ENCODE results near the gene LRCH4. TPM values are rescaled to one million over a fixed set of nuclear protein-coding genes. Genes with fewer than 3 reads are reported as not detected.
"Not testable (repeated sequence)": the region's sequence is repeated elsewhere in the genome, so short reads cannot be mapped to it uniquely, and the experiment has no call there.

LRCH4 gene
- total RNA-seq, 2 donors from 2014 or later = 23.0 to 46.2 TPM

GRCh38 chr7:100568176-100568895 lies 17.6 kb downstream of the LRCH4 start:
- H3K27ac ChIP-seq = no peak overlapping the region
- H3K4me1 ChIP-seq = peaks cover 0 to 21% of the 10 kb centered on the region in 2 donors
- no peak overlapping the region for H3K4me3 ChIP-seq
- TF ChIP-seq, protein P1, sequence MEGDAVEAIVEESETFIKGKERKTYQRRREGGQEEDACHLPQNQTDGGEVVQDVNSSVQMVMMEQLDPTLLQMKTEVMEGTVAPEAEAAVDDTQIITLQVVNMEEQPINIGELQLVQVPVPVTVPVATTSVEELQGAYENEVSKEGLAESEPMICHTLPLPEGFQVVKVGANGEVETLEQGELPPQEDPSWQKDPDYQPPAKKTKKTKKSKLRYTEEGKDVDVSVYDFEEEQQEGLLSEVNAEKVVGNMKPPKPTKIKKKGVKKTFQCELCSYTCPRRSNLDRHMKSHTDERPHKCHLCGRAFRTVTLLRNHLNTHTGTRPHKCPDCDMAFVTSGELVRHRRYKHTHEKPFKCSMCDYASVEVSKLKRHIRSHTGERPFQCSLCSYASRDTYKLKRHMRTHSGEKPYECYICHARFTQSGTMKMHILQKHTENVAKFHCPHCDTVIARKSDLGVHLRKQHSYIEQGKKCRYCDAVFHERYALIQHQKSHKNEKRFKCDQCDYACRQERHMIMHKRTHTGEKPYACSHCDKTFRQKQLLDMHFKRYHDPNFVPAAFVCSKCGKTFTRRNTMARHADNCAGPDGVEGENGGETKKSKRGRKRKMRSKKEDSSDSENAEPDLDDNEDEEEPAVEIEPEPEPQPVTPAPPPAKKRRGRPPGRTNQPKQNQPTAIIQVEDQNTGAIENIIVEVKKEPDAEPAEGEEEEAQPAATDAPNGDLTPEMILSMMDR (IDR thresholded peaks at IDR 0.05) = no peak
- no peaks in the 10 kb centered on the region for H3K9me3 ChIP-seq
- DNase-seq (ENCODE audit: low spot score) = no peak
- no peaks in the 10 kb centered on the region for H3K36me3 ChIP-seq
- no peaks in the 10 kb centered on the region for H3K27me3 ChIP-seq

- Histone ChIP-seq H3K36me3 (no peaks in the 10 kb centered on the region), H3K4me3 (no peak overlapping the region), H3K27ac (no peak overlapping the region), H3K27me3 (no peaks in the 10 kb centered on the region), H3K4me1 (peaks cover 0 to 21% of the 10 kb centered on the region in 2 donors), H3K9me3 (no peaks in the 10 kb centered on the region)
- no peak for DNase-seq (ENCODE audit: low spot score)
- TF ChIP-seq, protein P1 (IDR thresholded peaks at IDR 0.05) = no peak
Observed at GRCh38 chr7:100567751-100568175, 18.2 kb downstream of the LRCH4 start.

DNA sequence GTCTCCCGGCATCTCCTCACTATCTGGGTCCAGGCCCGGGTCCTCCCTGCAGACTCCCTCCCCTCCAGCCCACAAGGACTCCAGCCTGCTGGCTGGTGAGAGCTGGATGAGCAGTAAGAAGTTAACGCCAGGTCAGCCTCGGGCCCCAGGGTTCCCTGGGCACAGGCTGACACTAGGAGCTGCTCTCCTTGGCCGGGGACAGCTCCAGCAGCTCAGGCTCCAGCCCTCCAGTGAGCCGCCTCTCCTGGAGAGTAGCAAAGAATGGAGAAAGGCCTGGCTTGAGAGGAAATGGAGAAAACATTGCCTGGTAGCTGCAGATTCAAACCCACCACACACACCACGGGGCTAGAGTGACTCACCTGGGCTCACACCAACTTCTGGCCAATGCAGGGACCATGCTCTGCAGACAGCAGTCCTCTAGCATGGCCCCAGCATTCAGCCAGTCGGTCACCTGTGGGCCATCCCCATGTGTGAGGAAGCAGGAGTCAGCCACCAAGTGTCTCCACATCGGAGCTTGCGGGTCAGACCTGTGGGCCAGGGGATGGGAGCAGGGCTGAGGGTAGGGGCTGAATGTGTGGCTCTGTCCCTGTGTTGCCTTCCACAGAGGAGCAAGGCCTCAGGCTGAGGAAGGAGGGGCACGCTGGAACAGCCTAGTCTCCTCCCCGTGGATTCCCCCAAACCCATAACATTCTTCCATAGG lies 18.7 kb downstream of the LRCH4 start:
- TF ChIP-seq, protein P1 (IDR thresholded peaks at IDR 0.05) = no peak
- H3K36me3 ChIP-seq = no peaks in the 10 kb centered on the region
- DNase-seq (ENCODE audit: low spot score) = no peak
- H3K9me3 ChIP-seq = no peaks in the 10 kb centered on the region
- H3K4me3 ChIP-seq = no peak overlapping the region
- peaks cover 0 to 21% of the 10 kb centered on the region in 2 donors for H3K4me1 ChIP-seq
- H3K27me3 ChIP-seq = no peaks in the 10 kb centered on the region
- H3K27ac ChIP-seq = no peak overlapping the region

DNA sequence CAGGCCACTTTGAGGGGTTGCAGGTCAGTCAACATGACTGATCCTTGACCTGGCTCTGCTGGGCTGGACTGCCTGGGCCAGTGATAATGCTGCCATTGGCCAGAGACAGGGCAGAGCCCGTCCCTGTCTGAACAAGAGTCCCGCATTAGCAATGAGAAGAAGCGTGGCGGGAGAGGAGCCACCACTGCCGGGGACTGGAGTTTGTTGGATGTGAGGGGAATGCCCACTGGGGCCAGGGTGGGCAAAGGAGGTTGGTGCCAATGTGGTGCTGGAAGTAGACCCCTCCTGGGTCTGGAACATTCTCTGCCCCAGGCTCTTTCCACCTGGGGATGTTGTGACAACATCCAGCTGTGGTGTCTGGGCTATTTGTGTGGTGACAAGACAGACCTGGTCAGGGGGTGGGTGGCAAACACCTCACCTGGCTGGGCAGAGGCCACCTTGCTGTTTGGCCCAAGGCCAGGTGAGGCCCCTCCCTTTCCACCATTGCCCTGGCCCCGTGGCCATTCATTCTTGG lies 19.9 kb downstream of the LRCH4 start:
- Histone ChIP-seq H3K4me3 (no peak overlapping the region), H3K36me3 (no peaks in the 10 kb centered on the region), H3K27ac (no peak overlapping the region), H3K27me3 (no peaks in the 10 kb centered on the region), H3K9me3 (no peaks in the 10 kb centered on the region), H3K4me1 (peaks cover 0 to 21% of the 10 kb centered on the region in 2 donors)
- no peak for DNase-seq (ENCODE audit: low spot score)
- TF ChIP-seq, protein P1 (IDR thresholded peaks at IDR 0.05) = no peak

DNA sequence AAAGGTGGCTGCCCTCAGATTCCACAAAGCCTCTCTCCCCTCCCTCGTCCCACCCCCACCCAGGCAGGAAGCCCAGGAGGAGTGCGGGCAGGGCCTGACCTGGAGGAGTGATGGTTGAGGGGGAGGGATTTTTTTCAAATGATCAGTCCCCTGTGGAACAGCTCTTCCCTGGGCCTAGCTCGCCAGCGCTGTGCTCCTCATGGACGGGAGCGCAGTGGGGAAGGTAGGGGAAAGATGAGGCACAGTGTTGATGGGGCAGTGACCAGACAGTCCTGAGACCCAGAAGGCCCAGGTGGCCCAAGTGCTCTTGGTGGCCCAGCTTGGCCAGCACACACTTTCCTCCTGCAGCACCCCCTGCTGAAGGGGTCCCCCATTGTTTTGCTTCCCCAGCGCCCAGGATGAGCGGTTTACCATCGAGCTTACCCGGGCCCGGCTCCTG lies 20.8 kb downstream of the LRCH4 start:
- Histone ChIP-seq H3K27me3 (no peaks in the 10 kb centered on the region), H3K9me3 (no peaks in the 10 kb centered on the region), H3K27ac (no peak overlapping the region), H3K36me3 (no peaks in the 10 kb centered on the region), H3K4me3 (no peak overlapping the region), H3K4me1 (peaks cover 0 to 17% of the 10 kb centered on the region in 2 donors)
- no peak for DNase-seq (ENCODE audit: low spot score)
- TF ChIP-seq, protein P1 (IDR thresholded peaks at IDR 0.05) = no peak

DNA sequence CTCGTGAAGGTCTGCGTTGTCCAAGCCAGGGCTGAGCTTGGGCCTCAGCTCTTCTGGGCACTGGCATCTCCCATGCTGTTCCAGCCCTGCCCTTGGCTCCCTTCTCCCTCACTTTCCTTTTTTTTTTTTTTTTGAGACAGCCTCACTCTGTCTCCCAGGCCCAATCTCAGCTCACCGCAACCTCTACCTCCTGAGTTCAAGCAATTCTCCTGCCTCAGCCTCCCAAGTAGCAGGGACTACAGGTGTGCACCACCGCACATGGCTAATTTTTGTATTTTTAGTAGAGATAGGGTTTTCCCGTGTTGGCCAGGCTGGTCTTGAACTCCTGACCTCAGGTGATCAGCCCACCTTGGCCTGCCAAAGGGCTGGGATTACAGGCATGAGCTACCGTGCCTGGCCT lies 21.5 kb downstream of the LRCH4 start:
- H3K4me1 ChIP-seq; H3K9me3 ChIP-seq; DNase-seq (ENCODE audit: low spot score); H3K4me3 ChIP-seq; H3K36me3 ChIP-seq; H3K27ac ChIP-seq; H3K27me3 ChIP-seq: not testable (repeated sequence)

Data from right atrium auricular region (tissue), 2 donors.